Measurements from ENCODE around the gene ARHGEF4. TPM values are rescaled to one million over a fixed set of nuclear protein-coding genes. Genes with fewer than 3 reads are reported as not detected.

ARHGEF4 gene
- total and polyA plus RNA-seq, 2 experiments from 2014 or later = 26.0 to 82.2 TPM

DNA sequence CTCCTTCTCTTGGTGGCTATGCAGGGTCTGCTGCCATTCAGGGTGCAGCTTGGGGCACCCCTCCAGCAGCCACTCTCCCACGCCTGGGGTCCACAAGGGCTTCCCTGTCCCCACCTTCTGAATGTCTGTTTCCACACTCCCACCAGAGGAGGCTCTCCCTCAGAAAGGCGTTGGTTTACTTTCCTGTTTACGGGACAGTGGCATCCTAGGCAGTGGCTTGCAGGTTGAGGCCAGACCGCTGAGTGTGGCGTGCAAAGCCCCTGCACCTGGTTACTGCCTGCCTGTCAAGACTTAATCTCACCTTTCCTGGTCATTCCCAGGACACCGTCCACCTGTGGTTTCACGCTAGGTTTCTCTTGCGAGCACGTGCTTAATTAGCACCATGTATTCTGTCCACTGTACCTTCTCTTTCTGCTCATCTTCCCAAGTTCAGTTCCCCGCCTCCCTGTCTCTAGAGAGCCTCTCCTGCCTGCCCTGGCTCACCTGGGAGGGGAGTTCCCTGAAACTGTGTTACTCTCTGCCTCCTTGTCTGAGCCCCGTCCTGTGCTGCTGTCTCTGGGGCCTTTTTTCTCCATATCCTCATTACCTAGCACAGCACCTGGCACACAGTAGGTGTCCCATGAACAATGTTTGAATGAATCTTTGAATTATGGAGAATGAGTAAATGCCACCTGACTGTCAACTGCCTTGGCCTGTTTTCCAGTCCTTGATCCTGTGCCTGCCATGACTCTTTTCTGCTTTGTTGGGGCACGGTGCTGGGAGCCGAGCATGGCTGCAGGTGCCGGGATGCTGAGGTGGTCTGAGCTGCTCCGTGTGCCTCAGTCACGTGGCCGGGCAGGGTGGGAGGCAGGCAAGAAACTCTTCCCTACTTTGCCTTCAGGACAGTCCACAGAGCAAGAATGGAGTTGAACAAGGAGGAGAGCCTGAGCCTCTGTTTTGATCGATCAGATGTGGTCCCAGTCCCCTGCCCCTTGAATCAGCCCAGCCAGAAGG lies 56.4 kb downstream of the ARHGEF4 start:
- DNase-seq (ENCODE audit: low read depth in 1 of 2, low spot score in 1 of 2) = no peak
- Histone ChIP-seq H3K4me1 (ENCODE audit: low read depth) (no peaks in the 10 kb centered on the region), H3K9me3 (ENCODE audit: low read depth) (no peaks in the 10 kb centered on the region), H3K27ac (no peak overlapping the region), H3K4me3 (no peak overlapping the region), H3K27me3 (no peaks in the 10 kb centered on the region), H3K36me3 (no peaks in the 10 kb centered on the region)
- TF ChIP-seq, protein P1, sequence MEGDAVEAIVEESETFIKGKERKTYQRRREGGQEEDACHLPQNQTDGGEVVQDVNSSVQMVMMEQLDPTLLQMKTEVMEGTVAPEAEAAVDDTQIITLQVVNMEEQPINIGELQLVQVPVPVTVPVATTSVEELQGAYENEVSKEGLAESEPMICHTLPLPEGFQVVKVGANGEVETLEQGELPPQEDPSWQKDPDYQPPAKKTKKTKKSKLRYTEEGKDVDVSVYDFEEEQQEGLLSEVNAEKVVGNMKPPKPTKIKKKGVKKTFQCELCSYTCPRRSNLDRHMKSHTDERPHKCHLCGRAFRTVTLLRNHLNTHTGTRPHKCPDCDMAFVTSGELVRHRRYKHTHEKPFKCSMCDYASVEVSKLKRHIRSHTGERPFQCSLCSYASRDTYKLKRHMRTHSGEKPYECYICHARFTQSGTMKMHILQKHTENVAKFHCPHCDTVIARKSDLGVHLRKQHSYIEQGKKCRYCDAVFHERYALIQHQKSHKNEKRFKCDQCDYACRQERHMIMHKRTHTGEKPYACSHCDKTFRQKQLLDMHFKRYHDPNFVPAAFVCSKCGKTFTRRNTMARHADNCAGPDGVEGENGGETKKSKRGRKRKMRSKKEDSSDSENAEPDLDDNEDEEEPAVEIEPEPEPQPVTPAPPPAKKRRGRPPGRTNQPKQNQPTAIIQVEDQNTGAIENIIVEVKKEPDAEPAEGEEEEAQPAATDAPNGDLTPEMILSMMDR (IDR thresholded peaks at IDR 0.05; ENCODE audit: low read depth, low read length) = no peak

DNA sequence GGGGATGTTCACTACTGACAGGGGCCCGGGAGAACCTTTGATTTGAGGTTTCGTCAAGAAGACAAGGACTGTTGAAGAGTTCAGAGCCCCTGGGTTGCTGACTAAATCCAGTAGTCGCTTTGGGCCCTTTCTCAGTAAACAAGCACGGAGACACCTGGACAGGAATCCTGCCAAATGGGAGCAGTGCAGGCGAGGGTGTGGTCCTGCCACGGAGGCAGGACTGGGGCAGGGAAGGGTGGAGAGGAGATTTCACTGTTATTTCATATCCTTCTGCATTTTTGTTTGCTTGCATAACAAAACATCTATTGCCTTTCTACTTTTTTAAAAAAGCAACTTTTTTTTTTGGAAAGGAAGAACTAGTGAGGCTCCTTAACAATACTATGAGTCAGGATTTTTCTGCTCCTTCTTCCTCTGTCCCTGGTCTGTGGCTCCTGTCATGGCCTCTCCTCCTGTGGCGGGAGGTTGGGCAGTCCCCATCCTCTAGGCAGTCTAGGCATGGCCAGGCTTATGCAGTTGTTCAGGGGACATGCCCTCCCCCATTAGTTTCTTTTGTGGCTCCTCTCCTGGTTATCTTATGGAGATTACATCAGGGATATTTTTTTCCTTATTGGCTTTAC lies 57.7 kb downstream of the ARHGEF4 start:
- TF ChIP-seq, protein P1 (IDR thresholded peaks at IDR 0.05; ENCODE audit: low read depth, low read length) = no peak
- no peaks in the 10 kb centered on the region for H3K9me3 ChIP-seq (ENCODE audit: low read depth)
- H3K36me3 ChIP-seq = no peaks in the 10 kb centered on the region
- no peak overlapping the region for H3K4me3 ChIP-seq
- no peak overlapping the region for H3K27ac ChIP-seq
- no peaks in the 10 kb centered on the region for H3K27me3 ChIP-seq
- no peak for DNase-seq (ENCODE audit: low read depth in 1 of 2, low spot score in 1 of 2)
- no peaks in the 10 kb centered on the region for H3K4me1 ChIP-seq (ENCODE audit: low read depth)

DNA sequence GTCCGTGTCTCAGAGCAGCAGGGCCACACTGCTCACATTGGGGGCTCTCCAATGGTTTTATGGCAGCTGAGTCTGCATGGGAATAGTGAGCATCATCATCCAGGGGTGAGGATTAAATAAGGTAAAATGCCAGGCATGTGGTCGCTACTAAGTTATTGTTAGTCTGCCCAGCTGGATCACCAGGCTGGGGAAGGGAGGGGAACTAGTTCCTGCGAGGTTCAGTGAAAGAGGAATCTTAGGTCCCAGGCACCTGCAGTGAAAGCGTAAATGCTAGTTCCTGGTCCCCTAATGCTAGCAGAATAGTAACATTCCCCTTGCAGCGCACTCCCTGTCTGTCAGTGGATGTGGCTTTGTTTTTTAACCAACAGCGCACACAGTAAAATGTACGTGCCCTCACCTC lies 60.1 kb downstream of the ARHGEF4 start:
- Histone ChIP-seq H3K4me1 (ENCODE audit: low read depth) (no peaks in the 10 kb centered on the region), H3K27ac (no peak overlapping the region), H3K4me3 (no peak overlapping the region), H3K9me3 (ENCODE audit: low read depth) (no peaks in the 10 kb centered on the region), H3K36me3 (no peaks in the 10 kb centered on the region), H3K27me3 (no peaks in the 10 kb centered on the region)
- TF ChIP-seq, protein P1 (IDR thresholded peaks at IDR 0.05; ENCODE audit: low read depth, low read length) = no peak
- DNase-seq (ENCODE audit: low read depth in 1 of 2, low spot score in 1 of 2) = no peak

DNA sequence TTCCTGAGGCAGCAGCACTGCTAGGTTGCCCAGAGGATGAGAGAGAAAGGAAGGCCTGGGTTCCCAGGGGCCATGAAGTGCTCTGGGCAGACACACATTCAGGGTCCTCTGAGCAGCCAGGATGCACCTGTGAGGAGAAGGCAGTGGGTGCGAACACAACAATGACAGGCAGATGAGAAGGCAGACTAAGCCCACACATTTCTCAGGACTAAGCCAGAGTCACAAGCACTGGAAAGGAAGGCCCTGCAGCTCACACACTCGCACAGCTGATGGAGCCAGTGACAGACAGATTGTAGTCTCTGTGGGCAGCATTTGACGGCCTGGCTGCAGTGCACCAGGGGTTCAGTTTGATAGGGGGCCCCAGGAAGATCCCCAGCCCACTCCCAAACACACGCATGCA lies 61.8 kb downstream of the ARHGEF4 start:
- no peaks in the 10 kb centered on the region for H3K9me3 ChIP-seq (ENCODE audit: low read depth)
- DNase-seq (ENCODE audit: low read depth in 1 of 2, low spot score in 1 of 2) = no peak
- no peak overlapping the region for H3K4me3 ChIP-seq
- no peaks in the 10 kb centered on the region for H3K4me1 ChIP-seq (ENCODE audit: low read depth)
- H3K27me3 ChIP-seq = no peaks in the 10 kb centered on the region
- no peaks in the 10 kb centered on the region for H3K36me3 ChIP-seq
- TF ChIP-seq, protein P1 (IDR thresholded peaks at IDR 0.05; ENCODE audit: low read depth, low read length) = no peak
- no peak overlapping the region for H3K27ac ChIP-seq

DNA sequence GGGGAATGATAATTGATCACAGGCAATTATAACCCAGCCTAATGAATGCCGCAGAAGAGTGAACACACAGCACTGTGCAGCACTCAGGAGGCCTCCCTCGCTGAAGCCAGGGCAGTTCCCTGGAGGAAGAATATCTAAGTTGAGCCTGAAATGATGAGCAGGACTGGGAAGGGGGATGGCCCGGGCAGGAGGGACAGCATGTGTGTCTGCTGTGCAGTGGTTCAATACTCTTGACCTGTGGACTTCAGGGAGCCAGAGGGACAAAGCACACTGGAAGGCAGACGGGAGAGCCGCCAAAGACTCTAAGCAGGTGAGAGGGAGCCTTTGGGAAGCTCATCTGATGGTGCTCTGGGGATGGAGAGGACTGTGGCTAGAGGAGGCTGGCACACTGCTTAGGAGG lies 62.6 kb downstream of the ARHGEF4 start:
- Histone ChIP-seq H3K36me3 (no peaks in the 10 kb centered on the region), H3K27ac (no peak overlapping the region), H3K9me3 (ENCODE audit: low read depth) (no peaks in the 10 kb centered on the region), H3K4me1 (ENCODE audit: low read depth) (no peaks in the 10 kb centered on the region), H3K4me3 (no peak overlapping the region), H3K27me3 (no peaks in the 10 kb centered on the region)
- TF ChIP-seq, protein P1 (IDR thresholded peaks at IDR 0.05; ENCODE audit: low read depth, low read length) = no peak
- no peak for DNase-seq (ENCODE audit: low read depth in 1 of 2, low spot score in 1 of 2)
